CD4-positive, CD25-positive, alpha-beta regulatory T cell (primary cell): ENCODE results near the gene MYOD1. TPM values are rescaled to one million over a fixed set of nuclear protein-coding genes. Genes with fewer than 3 reads are reported as not detected.

Experiments used
- ATAC-seq, 2 donors: fragments of 150-1000 bp; cut with Tn5 transposase; one replicate each; pipeline ENCODE4 v1.10.0; 2021; ENCODE audit warnings: low read depth in 2 of 2, moderate number of reproducible peaks in 2 of 2, moderate library complexity in 1 of 2
- DNase-seq, 3 donors: peaks; one replicate each; pipeline versions ENCODE4 v3.0.0 to v3.0.0-alpha.2; 2012 to 2022; ENCODE audit warnings: mixed read lengths in 1 of 3
- H3K27ac ChIP-seq: one replicate; pipeline ENCODE4 v1.7.0; 2013; ENCODE audit warnings: mild to moderate bottlenecking, low read length; ENCODE audit not compliant: insufficient read depth, poor library complexity, severe bottlenecking
- H3K27me3 ChIP-seq: one replicate; pipeline ENCODE4 v1.7.0; 2013; ENCODE audit warnings: low read length; ENCODE audit not compliant: control insufficient read depth, insufficient read depth
- H3K36me3 ChIP-seq: one replicate; pipeline ENCODE4 v1.7.0; 2013; ENCODE audit warnings: mild to moderate bottlenecking, low read length, moderate library complexity; ENCODE audit not compliant: control insufficient read depth, insufficient read depth
- H3K4me1 ChIP-seq: 2 replicates; pipeline ENCODE4 v1.7.0; 2013; ENCODE audit warnings: mild to moderate bottlenecking, low read length; ENCODE audit not compliant: insufficient read depth, control insufficient read depth, poor library complexity, severe bottlenecking
- H3K4me3 ChIP-seq: one replicate; pipeline ENCODE4 v1.7.0; 2013; ENCODE audit warnings: low read depth, mild to moderate bottlenecking, low read length, moderate library complexity
- H3K9me3 ChIP-seq, 2 experiments: 1 replicate in 1 of 2; 2 replicates in 1 of 2; pipeline ENCODE4 v1.7.0; 2013; ENCODE audit warnings: low read length in 2 of 2, mild to moderate bottlenecking in 1 of 2, moderate library complexity in 1 of 2; ENCODE audit not compliant: control insufficient read depth in 2 of 2
- H3K27ac Mint-ChIP-seq, 3 donors: one replicate each; pipeline ENCODE4 v1.8.0; 2020 to 2022; ENCODE audit warnings: mild to moderate bottlenecking in 3 of 3, mixed read lengths in 3 of 3, moderate library complexity in 2 of 3
- H3K27me3 Mint-ChIP-seq: one replicate; pipeline ENCODE4 v1.8.0; 2022; ENCODE audit warnings: mild to moderate bottlenecking, mixed read lengths
- H3K36me3 Mint-ChIP-seq: one replicate; pipeline ENCODE4 v1.8.0; 2020; ENCODE audit warnings: mixed read lengths
- H3K4me1 Mint-ChIP-seq, 4 donors: one replicate each; pipeline ENCODE4 v1.8.0; 2020 to 2022; ENCODE audit warnings: mixed read lengths in 4 of 4, mild to moderate bottlenecking in 1 of 4
- H3K4me3 Mint-ChIP-seq, 4 donors: one replicate each; pipeline ENCODE4 v1.8.0; 2020 to 2022; ENCODE audit warnings: mild to moderate bottlenecking in 4 of 4, mixed read lengths in 4 of 4, moderate library complexity in 3 of 4
- H3K9me3 Mint-ChIP-seq, 7 donors: one replicate each; pipeline ENCODE4 v1.8.0; 2020 to 2022; ENCODE audit warnings: mixed read lengths in 7 of 7, mild to moderate bottlenecking in 3 of 7, moderate library complexity in 2 of 7
- polyA plus RNA-seq, 4 donors: library from polyadenylated mRNA; unstranded; fragments of 300-500 nt; fragmentation: Illumina TruSeq; gene quantifications; one replicate each; pipeline ENCODE4 v1.2.3, GENCODE V29; 2021
- total RNA-seq: library from RNA; stranded (reverse); gene quantifications from one replicate; pipeline ENCODE4 v1.2.3, GENCODE V29; 2022

Gene MYOD1
- not detected for total RNA-seq
- not detected for polyA plus RNA-seq

DNA sequence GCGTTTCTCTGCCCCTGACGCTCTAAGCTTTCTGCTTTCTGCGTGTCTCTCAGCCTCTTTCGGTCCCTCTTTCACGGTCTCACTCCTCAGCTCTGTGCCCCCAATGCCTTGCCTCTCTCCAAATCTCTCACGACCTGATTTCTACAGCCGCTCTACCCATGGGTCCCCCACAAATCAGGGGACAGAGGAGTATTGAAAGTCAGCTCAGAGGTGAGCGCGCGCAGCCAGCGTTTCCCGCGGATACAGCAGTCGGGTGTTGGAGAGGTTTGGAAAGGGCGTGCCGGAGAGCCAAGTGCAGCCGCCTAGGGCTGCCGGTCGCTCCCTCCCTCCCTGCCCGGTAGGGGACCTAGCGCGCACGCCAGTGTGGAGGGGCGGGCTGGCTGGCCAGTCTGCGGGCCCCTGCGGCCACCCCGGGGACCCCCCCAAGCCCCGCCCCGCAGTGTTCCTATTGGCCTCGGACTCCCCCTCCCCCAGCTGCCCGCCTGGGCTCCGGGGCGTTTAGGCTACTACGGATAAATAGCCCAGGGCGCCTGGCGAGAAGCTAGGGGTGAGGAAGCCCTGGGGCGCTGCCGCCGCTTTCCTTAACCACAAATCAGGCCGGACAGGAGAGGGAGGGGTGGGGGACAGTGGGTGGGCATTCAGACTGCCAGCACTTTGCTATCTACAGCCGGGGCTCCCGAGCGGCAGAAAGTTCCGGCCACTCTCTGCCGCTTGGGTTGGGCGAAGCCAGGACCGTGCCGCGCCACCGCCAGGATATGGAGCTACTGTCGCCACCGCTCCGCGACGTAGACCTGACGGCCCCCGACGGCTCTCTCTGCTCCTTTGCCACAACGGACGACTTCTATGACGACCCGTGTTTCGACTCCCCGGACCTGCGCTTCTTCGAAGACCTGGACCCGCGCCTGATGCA is at the start of gene MYOD1:
TSS of gene MYOD1 (plus strand) at position 544 of the 910 bp plus-strand sequence. CDS start at position 756, 212 bp downstream.
- H3K4me1 Mint-ChIP-seq: no peaks in the 10 kb centered on the region
- no peaks in the 10 kb centered on the region for H3K36me3 Mint-ChIP-seq
- H3K27me3 Mint-ChIP-seq: peaks cover 27% of the 10 kb centered on the region
- Histone ChIP-seq H3K4me3 (no peak within 1 kb of the TSS), H3K27ac (no peak within 1 kb of the TSS), H3K9me3 (no peaks in the 10 kb centered on the region), H3K27me3 (peaks cover 10% of the 10 kb centered on the region), H3K36me3 (no peaks in the 10 kb centered on the region), H3K4me1 (no peaks in the 10 kb centered on the region)
- peaks cover 0 to 3% (median 0%) of the 10 kb centered on the region in 7 donors for H3K9me3 Mint-ChIP-seq
- DNase-seq: no peak
- no peak for ATAC-seq
- no peak within 1 kb of the TSS for H3K4me3 Mint-ChIP-seq
- no peak within 1 kb of the TSS for H3K27ac Mint-ChIP-seq

GRCh38 chr11:17672469-17672868 is 46.9 kb upstream of the MYOD1 start:
- peaks cover 18% of the 10 kb centered on the region for H3K27me3 Mint-ChIP-seq
- H3K4me3 Mint-ChIP-seq: no peak overlapping the region
- no peak for ATAC-seq

DNA sequence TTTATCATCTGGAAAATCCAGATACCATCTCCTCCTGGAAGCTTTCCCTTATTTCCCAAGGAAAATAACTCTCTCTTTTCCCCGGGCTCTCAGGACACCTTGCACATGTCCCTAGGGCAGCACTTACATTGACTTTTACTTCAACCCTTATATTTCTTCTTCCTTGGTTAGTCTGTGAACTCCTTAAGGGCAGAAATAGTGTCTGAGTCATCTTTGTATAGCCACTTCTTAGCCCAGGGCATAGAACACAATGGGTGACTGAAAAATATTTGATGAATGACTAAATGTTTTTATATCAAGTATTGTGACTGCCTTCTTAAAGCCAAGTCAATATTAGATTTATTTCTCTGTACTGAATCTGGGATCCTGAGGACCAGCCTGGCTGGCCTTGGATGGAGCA is 45.4 kb upstream of the MYOD1 start:
- Histone ChIP-seq H3K4me3 (no peak overlapping the region), H3K27ac (no peak overlapping the region), H3K9me3 (peaks cover 0 to 7% of the 10 kb centered on the region in 2 experiments), H3K4me1 (no peaks in the 10 kb centered on the region), H3K36me3 (no peaks in the 10 kb centered on the region), H3K27me3 (peaks cover 3% of the 10 kb centered on the region)
- Mint-ChIP-seq H3K27me3 (peaks cover 18% of the 10 kb centered on the region), H3K9me3 (peaks cover 0 to 19% (median 12%) of the 10 kb centered on the region in 7 donors), H3K27ac (no peak overlapping the region), H3K4me3 (no peak overlapping the region), H3K4me1 (no peaks in the 10 kb centered on the region), H3K36me3 (no peaks in the 10 kb centered on the region)
- ATAC-seq (no peak), DNase-seq (no peak)

More at GRCh38 chr11:17672469-17672868, 46.9 kb upstream of the MYOD1 start:
- no peak overlapping the region for H3K27ac ChIP-seq
- DNase-seq: no peak
- peaks cover 0 to 7% of the 10 kb centered on the region in 2 experiments for H3K9me3 ChIP-seq
- no peaks in the 10 kb centered on the region for H3K4me1 Mint-ChIP-seq
- H3K9me3 Mint-ChIP-seq: peaks cover 0 to 19% (median 12%) of the 10 kb centered on the region in 7 donors
- no peaks in the 10 kb centered on the region for H3K36me3 Mint-ChIP-seq
- no peak overlapping the region for H3K27ac Mint-ChIP-seq
- H3K27me3 ChIP-seq: peaks cover 3% of the 10 kb centered on the region
- H3K4me1 ChIP-seq: no peaks in the 10 kb centered on the region
- H3K4me3 ChIP-seq: no peak overlapping the region
- H3K36me3 ChIP-seq: no peaks in the 10 kb centered on the region

DNA sequence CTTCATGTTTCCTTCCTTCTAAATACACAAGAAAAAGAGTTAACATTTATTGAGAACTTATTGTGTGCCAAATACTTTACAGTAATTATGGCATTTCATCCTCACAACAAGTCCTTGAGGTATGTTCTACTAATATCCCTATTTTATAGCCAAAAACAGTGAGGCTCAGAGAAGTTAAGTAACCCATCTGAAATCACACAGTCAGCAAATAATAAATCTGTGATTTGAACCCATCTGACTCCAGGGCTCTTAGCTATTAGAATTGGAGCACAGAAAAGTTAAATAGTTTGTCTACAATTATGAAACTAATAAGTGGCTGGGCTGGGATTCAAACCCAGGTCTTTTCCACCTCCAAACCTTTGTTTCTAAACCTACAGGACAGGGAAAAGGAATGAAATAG is 36.5 kb upstream of the MYOD1 start:
- no peak overlapping the region for H3K27ac Mint-ChIP-seq
- H3K27ac ChIP-seq: no peak overlapping the region
- ATAC-seq: no peak
- H3K36me3 ChIP-seq: no peaks in the 10 kb centered on the region
- peaks cover 3% of the 10 kb centered on the region for H3K27me3 ChIP-seq
- H3K4me3 ChIP-seq: no peak overlapping the region
- no peaks in the 10 kb centered on the region for H3K27me3 Mint-ChIP-seq
- peaks cover 0 to 2% (median 0%) of the 10 kb centered on the region in 7 donors for H3K9me3 Mint-ChIP-seq
- no peaks in the 10 kb centered on the region for H3K36me3 Mint-ChIP-seq
- H3K9me3 ChIP-seq: no peaks in the 10 kb centered on the region
- no peaks in the 10 kb centered on the region for H3K4me1 ChIP-seq
- H3K4me3 Mint-ChIP-seq: no peak overlapping the region
- DNase-seq: no peak
- H3K4me1 Mint-ChIP-seq: peaks cover 0 to 3% (median 0%) of the 10 kb centered on the region in 4 donors

- H3K27me3 ChIP-seq: peaks cover 3% of the 10 kb centered on the region
- DNase-seq (no peak), ATAC-seq (no peak)
- H3K36me3 ChIP-seq: no peaks in the 10 kb centered on the region
- no peaks in the 10 kb centered on the region for H3K27me3 Mint-ChIP-seq
- peaks cover 0 to 3% (median 0%) of the 10 kb centered on the region in 4 donors for H3K4me1 Mint-ChIP-seq
- no peaks in the 10 kb centered on the region for H3K36me3 Mint-ChIP-seq
- no peaks in the 10 kb centered on the region for H3K9me3 ChIP-seq
- H3K27ac Mint-ChIP-seq: no peak overlapping the region
- no peaks in the 10 kb centered on the region for H3K4me1 ChIP-seq
- no peak overlapping the region for H3K27ac ChIP-seq
- H3K4me3 ChIP-seq: no peak overlapping the region
- H3K9me3 Mint-ChIP-seq: peaks cover 0 to 2% (median 0%) of the 10 kb centered on the region in 7 donors
- H3K4me3 Mint-ChIP-seq: no peak overlapping the region
Measured at GRCh38 chr11:17683377-17684161, 35.8 kb upstream of the MYOD1 start.

DNA sequence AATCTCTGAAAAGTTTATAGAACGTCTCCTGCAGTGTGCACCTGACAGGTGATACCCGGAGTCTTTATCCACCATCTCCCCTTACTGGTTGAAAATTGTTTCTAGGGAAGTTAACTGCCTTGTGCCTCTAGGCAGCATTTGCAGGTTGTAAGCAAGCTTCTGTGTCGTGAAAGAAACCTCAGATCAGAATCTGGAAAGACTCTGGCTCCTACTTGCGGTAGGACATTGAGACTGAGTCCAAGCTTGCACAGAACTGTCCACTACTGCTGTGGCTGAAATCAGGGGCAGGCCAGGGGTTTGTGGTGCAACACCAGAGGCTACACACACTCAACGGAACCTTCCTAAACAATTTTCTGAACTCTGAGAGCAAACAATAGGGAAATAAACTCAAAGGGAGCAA is 34.8 kb upstream of the MYOD1 start:
- H3K9me3 Mint-ChIP-seq: no peaks in the 10 kb centered on the region
- peaks cover 0 to 3% (median 0%) of the 10 kb centered on the region in 4 donors for H3K4me1 Mint-ChIP-seq
- ATAC-seq (no peak), DNase-seq (no peak)
- no peak overlapping the region for H3K27ac Mint-ChIP-seq
- Histone ChIP-seq H3K4me3 (no peak overlapping the region), H3K36me3 (no peaks in the 10 kb centered on the region), H3K27ac (no peak overlapping the region), H3K9me3 (no peaks in the 10 kb centered on the region), H3K4me1 (no peaks in the 10 kb centered on the region), H3K27me3 (peaks cover 3% of the 10 kb centered on the region)
- no peak overlapping the region for H3K4me3 Mint-ChIP-seq
- H3K36me3 Mint-ChIP-seq: no peaks in the 10 kb centered on the region
- H3K27me3 Mint-ChIP-seq: no peaks in the 10 kb centered on the region

- H3K36me3 Mint-ChIP-seq: no peaks in the 10 kb centered on the region
- H3K27ac Mint-ChIP-seq: no peak overlapping the region
- ATAC-seq (no peak), DNase-seq (no peak)
- H3K36me3 ChIP-seq: no peaks in the 10 kb centered on the region
- H3K4me1 Mint-ChIP-seq: peaks cover 0 to 3% (median 0%) of the 10 kb centered on the region in 4 donors
- H3K9me3 ChIP-seq: no peaks in the 10 kb centered on the region
- H3K4me3 Mint-ChIP-seq: no peak overlapping the region
- H3K4me1 ChIP-seq: no peaks in the 10 kb centered on the region
- H3K4me3 ChIP-seq: no peak overlapping the region
- H3K27ac ChIP-seq: no peak overlapping the region
- H3K27me3 ChIP-seq: peaks cover 3% of the 10 kb centered on the region
- no peaks in the 10 kb centered on the region for H3K27me3 Mint-ChIP-seq
- no peaks in the 10 kb centered on the region for H3K9me3 Mint-ChIP-seq
Measured at GRCh38 chr11:17686231-17686980, 33.0 kb upstream of the MYOD1 start.
